GM12878 (cell line): Measurements from ENCODE around the gene TXLNA. TPM values are rescaled to one million over a fixed set of nuclear protein-coding genes. Genes with fewer than 3 reads are reported as not detected.

Experiments used
- ATAC-seq: fragments of 200-7000 bp; cut with Tn5 transposase; 3 replicates; pipeline ENCODE4 v1.9.1; 2020; ENCODE audit warnings: mild to moderate bottlenecking, moderate library complexity
- BruUV-seq: library from RNA; stranded (reverse); fragments of 400-500 nt; replicated peaks from 2 replicates; lab custom pipeline; 2021; lab: Mats Ljungman, UMichigan
- CTCF ChIA-PET: fragments of 300-600 bp; sonication (Branson Sonifier 250); formaldehyde crosslinking; extraction: SDS; loops from one replicate; lab custom pipeline; 2021; ENCODE audit warnings: inconsistent platforms; lab: Yijun Ruan, JAX
- POLR2A ChIA-PET: fragments of 350-600 bp; formaldehyde crosslinking; extraction: SDS; loops from one replicate; lab custom pipeline; 2021; ENCODE audit warnings: inconsistent platforms; lab: Charles Lee
- RAD21 ChIA-PET: fragments of 300-600 bp; sonication (Branson Sonifier 250); formaldehyde crosslinking; loops from one replicate; lab custom pipeline; 2023; ENCODE audit warnings: antibody characterized with exemption; ENCODE audit not compliant: unreplicated experiment; lab: Charles Lee
- SMC1A ChIA-PET: fragments of 300-600 bp; sonication (Branson Sonifier 250); formaldehyde crosslinking; loops from one replicate; lab custom pipeline; 2023; ENCODE audit not compliant: unreplicated experiment, uncharacterized antibody; lab: Charles Lee
- DNase-seq: peaks from one replicate; pipeline ENCODE4 v3.0.0-alpha.2; 2011; ENCODE audit warnings: low read depth, low spot score
- FAIRE-seq: peaks from 3 replicates; lab custom pipeline; 2011; peaks lifted over from hg19 to GRCh38; lab: Jason Lieb, UNC
- H2AFZ ChIP-seq: 2 replicates; pipeline ENCODE4 v1.6.0; 2011; ENCODE audit warnings: low read depth, low read length, control low read depth; ENCODE audit not compliant: control insufficient read depth
- H3K27ac ChIP-seq: 2 replicates; pipeline ENCODE4 v1.5.1; 2011; ENCODE audit warnings: control low read depth; ENCODE audit not compliant: control insufficient read depth, insufficient read depth
- H3K27me3 ChIP-seq, 2 experiments: replicated peaks in 1 of 2; 2 replicates each; pipeline versions ENCODE4 v1.6.0 to v1.6.1; 2011; ENCODE audit warnings: low read length in 1 of 2; ENCODE audit not compliant: control insufficient read depth in 2 of 2, insufficient read depth in 2 of 2
- H3K36me3 ChIP-seq, 2 experiments: 2 replicates each; pipeline ENCODE4 v1.5.1; 2011; ENCODE audit warnings: low read length in 1 of 2; ENCODE audit not compliant: control insufficient read depth in 2 of 2, insufficient read depth in 2 of 2
- H3K4me1 ChIP-seq: 2 replicates; pipeline ENCODE4 v1.6.1; 2011; ENCODE audit warnings: mild to moderate bottlenecking, low read length, moderate library complexity, mixed read lengths; ENCODE audit not compliant: control insufficient read depth, insufficient read depth
- H3K4me2 ChIP-seq: 2 replicates; pipeline ENCODE4 v1.6.0; 2011; ENCODE audit warnings: control low read depth; ENCODE audit not compliant: control insufficient read depth, insufficient read depth
- H3K4me3 ChIP-seq: fragments of 200-600 bp; sonication (generic); 2 replicates; pipeline ENCODE4 v1.5.1; 2016
- H3K79me2 ChIP-seq: 2 replicates; pipeline ENCODE4 v1.6.0; 2011; ENCODE audit warnings: low read length; ENCODE audit not compliant: control insufficient read depth, insufficient read depth
- H3K9ac ChIP-seq: 2 replicates; pipeline ENCODE4 v1.8.0; 2011; ENCODE audit warnings: low read length, control low read depth, mixed read lengths; ENCODE audit not compliant: control insufficient read depth, insufficient read depth
- H3K9me3 ChIP-seq: replicated peaks from 3 replicates; pipeline ENCODE4 v1.5.1; 2011; ENCODE audit warnings: mild to moderate bottlenecking, low read length; ENCODE audit not compliant: control insufficient read depth, insufficient read depth
- H4K20me1 ChIP-seq: 2 replicates; pipeline ENCODE4 v1.6.0; 2011; ENCODE audit not compliant: control insufficient read depth, insufficient read depth
- CBFB ChIP-seq: IDR thresholded peaks from 2 replicates; pipeline ENCODE4 v1.6.1; 2016; ENCODE audit warnings: antibody characterized with exemption, low read depth
- EGR1 ChIP-seq, 2 experiments: IDR thresholded peaks; 1 replicate in 1 of 2; 2 replicates in 1 of 2; pipeline ENCODE4 v1.6.1; 2011 to 2012; ENCODE audit warnings: low read depth in 2 of 2, low read length in 2 of 2, borderline replicate concordance in 1 of 2, mild to moderate bottlenecking in 1 of 2, moderate library complexity in 1 of 2
- IKZF2 ChIP-seq, 2 experiments: fragments of 450-650 bp; IDR thresholded peaks; 2 replicates each; pipeline ENCODE4 v1.6.1; 2017; ENCODE audit warnings: mild to moderate bottlenecking in 2 of 2, moderate library complexity in 2 of 2
- MTA3 ChIP-seq: IDR thresholded peaks from 2 replicates; pipeline ENCODE4 v1.6.1; 2012; ENCODE audit warnings: low read length, inconsistent platforms, borderline replicate concordance
- NFIC ChIP-seq: IDR thresholded peaks from 2 replicates; pipeline ENCODE4 v1.6.1; 2012; ENCODE audit warnings: low read depth, mild to moderate bottlenecking, inconsistent platforms, low read length, moderate library complexity
- NFYB ChIP-seq: IDR thresholded peaks from 2 replicates; pipeline ENCODE4 v1.6.1; 2011; ENCODE audit warnings: low read depth, mild to moderate bottlenecking, low read length, improper control_type of control experiment, moderate library complexity; ENCODE audit not compliant: insufficient read depth
- RCOR1 ChIP-seq: conservative IDR thresholded peaks from 2 replicates; pipeline ENCODE4 v1.6.1; 2012; ENCODE audit warnings: low read depth, low read length, improper control_type of control experiment
- SP1 ChIP-seq: IDR thresholded peaks from one replicate; pipeline ENCODE4 v1.6.1; 2011; ENCODE audit warnings: low read depth, low read length
- SPI1 ChIP-seq: IDR thresholded peaks from 2 replicates; pipeline ENCODE4 v1.6.1; 2011; ENCODE audit warnings: low read depth, mild to moderate bottlenecking, low read length, moderate library complexity, borderline replicate concordance; ENCODE audit not compliant: insufficient read depth
- SUZ12 ChIP-seq: fragments of 200-600 bp; sonication (generic); IDR thresholded peaks from one replicate; pipeline ENCODE4 v1.6.1; 2018; ENCODE audit warnings: antibody characterized with exemption, mild to moderate bottlenecking; ENCODE audit not compliant: unreplicated experiment
- WRNIP1 ChIP-seq: IDR thresholded peaks from 2 replicates; pipeline ENCODE4 v1.6.1; 2011; ENCODE audit warnings: low read depth, low read length, improper control_type of control experiment, borderline replicate concordance
- YY1 ChIP-seq: IDR thresholded peaks from 2 replicates; pipeline ENCODE4 v1.6.1; 2011; ENCODE audit warnings: low read depth, mild to moderate bottlenecking, low read length
- WGBS: methylation state at CpG from one replicate; pipeline ENCODE4 v1.1.6; 2016; ENCODE audit warnings: low lambda C conversion rate; ENCODE audit not compliant: insufficient replicate concordance, insufficient coverage; ENCODE audit errors: missing lambda C conversion rate; 5-methylcytosine and 5-hydroxymethylcytosine counted together
- in situ Hi-C: fragments of 300-500 bp; cut with MboI; formaldehyde crosslinking; loops from 9 replicates; pipeline ENCODE4 v1.14.3; 2018; ENCODE audit warnings: mixed read lengths
- intact Hi-C: fragments of 100-400 bp; cut with micrococcal nuclease; formaldehyde crosslinking; loops from one replicate; pipeline ENCODE4 v1.14.2; 2022; ENCODE audit not compliant: unreplicated experiment
- polyA plus RNA-seq, 11 experiments: library from polyadenylated mRNA; depleted of rRNA in 4 of 11; unstranded in 6 of 11; stranded (reverse) in 5 of 11; fragments of >200 nt; fragmentation: Nextera tagmentation in 4 of 11; fragmentation: Illumina TruSeq in 1 of 11; extraction: Ambion mirVana in 4 of 11; extraction: Trizol in 1 of 11; gene quantifications; 1 replicate in 1 of 11; 2 replicates in 10 of 11; pipeline versions ENCODE4 v1.2.1 to v1.2.3, GENCODE V29; 2011 to 2016; ENCODE audit warnings: inconsistent platforms in 2 of 11, missing spikeins in 2 of 11, low read depth in 1 of 11
- total RNA-seq, 4 experiments: library from RNA; depleted of rRNA in 3 of 4; stranded (reverse); fragments of >200 nt in 3 of 4; fragmentation: Illumina TruSeq in 1 of 4; extraction: Trizol in 1 of 4; gene quantifications; 2 replicates each; pipeline versions ENCODE4 v1.2.1 to v1.2.3, GENCODE V29; 2013 to 2021
- TF ChIP-seq, protein P1 (sequence below): fragments of 450-650 bp; IDR thresholded peaks from 2 replicates; pipeline ENCODE4 v1.6.1; 2017; ENCODE audit warnings: borderline replicate concordance

Gene TXLNA
- total and polyA plus RNA-seq, 10 of the 15 experiments (the other 5 are each of a cell fraction or from before 2014, with no cell fraction given) = 7.2 to 93.7 (median 47.9) TPM

DNA sequence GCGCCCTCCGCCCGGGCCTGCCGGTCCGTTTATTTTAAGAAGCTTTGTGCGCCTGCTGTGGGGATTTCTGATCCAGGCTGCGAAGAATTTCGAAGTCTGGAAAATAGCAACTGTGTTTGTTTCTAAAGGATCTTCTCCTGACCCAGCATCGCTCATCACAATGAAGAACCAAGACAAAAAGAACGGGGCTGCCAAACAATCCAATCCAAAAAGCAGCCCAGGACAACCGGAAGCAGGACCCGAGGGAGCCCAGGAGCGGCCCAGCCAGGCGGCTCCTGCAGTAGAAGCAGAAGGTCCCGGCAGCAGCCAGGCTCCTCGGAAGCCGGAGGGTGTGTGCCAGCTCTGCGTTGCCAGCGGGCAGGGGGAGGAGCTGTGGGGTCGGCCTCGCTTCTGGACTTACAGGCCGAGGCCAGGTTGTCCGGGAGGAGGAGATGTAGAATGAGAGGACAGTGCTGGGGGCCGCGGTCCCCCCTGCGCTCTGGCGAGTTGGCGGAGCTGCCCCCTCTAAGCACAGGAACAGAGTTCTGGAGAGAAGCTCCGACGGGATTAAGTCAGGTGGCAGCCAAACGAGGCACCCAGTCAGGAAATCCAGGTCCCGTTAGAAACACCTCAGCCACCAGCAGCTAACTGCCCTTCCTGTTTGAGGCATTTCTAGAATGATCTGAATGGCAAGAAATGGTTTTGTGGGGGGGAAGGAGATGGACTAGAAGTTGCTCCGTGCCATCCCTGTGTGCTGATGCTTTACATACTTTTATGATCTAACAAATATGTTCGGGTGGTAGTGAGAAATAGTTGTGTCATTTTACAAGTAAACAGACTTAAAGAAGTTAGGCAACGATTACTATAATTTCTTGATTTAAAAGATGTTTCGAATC, 948 bp downstream of the TXLNA start:
- ChIA-PET RAD21 (interaction anchor here (0.8 to 3.9 kb wide), 10 partner anchors 17 to 214 kb away, joined by 3 to 22 read pairs (median 8); partner anchors contain the start of genes BSDC1, CCDC28B, KPNA6 and TMEM39B), SMC1A (interaction anchor here (0.8 to 4.0 kb wide), 10 partner anchors 12 to 136 kb away, joined by 3 to 26 read pairs (median 4); partner anchors contain the start of genes CCDC28B and KPNA6), CTCF (interaction anchor here (0.6 to 4.2 kb wide), 9 partner anchors 20 to 156 kb away, joined by 3 to 16 read pairs (median 4); partner anchors contain the start of genes CCDC28B and KPNA6), POLR2A (interaction anchor here (0.8 to 3.5 kb wide), 7 partner anchors 21 to 214 kb away, joined by 3 to 25 read pairs (median 7); partner anchors contain the start of genes BSDC1, CCDC28B, KPNA6 and TMEM39B)
- TF ChIP-seq SPI1 = peak; percentile 16; the same call in 1 of the 2 replicates
- TF ChIP-seq RCOR1 = no peak
- no peak for TF ChIP-seq NFYB
- TF ChIP-seq SP1 = no peak
- TF ChIP-seq WRNIP1 = no peak
- peak in 1 of 2 experiments; percentile 40 for TF ChIP-seq IKZF2 (IDR thresholded peaks at IDR 0.05)
- TF ChIP-seq MTA3 = peak; percentile 13; the same call in 1 of the 2 replicates
- TF ChIP-seq EGR1 (IDR thresholded peaks at IDR 0.05; ENCODE audit: borderline replicate concordance in 1 of 2, low read depth in 2 of 2, low read length in 2 of 2) = 0 out of 3 replicates have a peak, but pooled peaks of 1 of the 2 experiments have one; percentile 3
- TF ChIP-seq SUZ12 = no peak
- 0 out of 2 replicates have a peak, but pooled peaks have one; percentile 12 for TF ChIP-seq CBFB
- TF ChIP-seq, protein P1, sequence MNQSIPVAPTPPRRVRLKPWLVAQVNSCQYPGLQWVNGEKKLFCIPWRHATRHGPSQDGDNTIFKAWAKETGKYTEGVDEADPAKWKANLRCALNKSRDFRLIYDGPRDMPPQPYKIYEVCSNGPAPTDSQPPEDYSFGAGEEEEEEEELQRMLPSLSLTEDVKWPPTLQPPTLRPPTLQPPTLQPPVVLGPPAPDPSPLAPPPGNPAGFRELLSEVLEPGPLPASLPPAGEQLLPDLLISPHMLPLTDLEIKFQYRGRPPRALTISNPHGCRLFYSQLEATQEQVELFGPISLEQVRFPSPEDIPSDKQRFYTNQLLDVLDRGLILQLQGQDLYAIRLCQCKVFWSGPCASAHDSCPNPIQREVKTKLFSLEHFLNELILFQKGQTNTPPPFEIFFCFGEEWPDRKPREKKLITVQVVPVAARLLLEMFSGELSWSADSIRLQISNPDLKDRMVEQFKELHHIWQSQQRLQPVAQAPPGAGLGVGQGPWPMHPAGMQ = no peak
- 0 out of 2 replicates have a peak, but pooled peaks have one; percentile 20 for TF ChIP-seq YY1
- no peak for TF ChIP-seq NFIC
- 1% methylated on average over 36 of the region's 36 CpGs for WGBS
- FAIRE-seq (peak; percentile 93), ATAC-seq (peak; percentile 53), DNase-seq (no peak)
- peak overlapping the region; percentile 89 for H3K4me3 ChIP-seq
- no peaks in the 10 kb centered on the region for H3K27me3 ChIP-seq
- H3K4me1 ChIP-seq = peaks cover 17% of the 10 kb centered on the region
- no peaks in the 10 kb centered on the region for H4K20me1 ChIP-seq
- H3K36me3 ChIP-seq = peaks cover 4 to 15% of the 10 kb centered on the region in 2 experiments
- in situ Hi-C loops = no loop called here
- H3K4me2 ChIP-seq = peak overlapping the region; percentile 100
- BruUV-seq = no TSS peak
- H2AFZ ChIP-seq = peak overlapping the region; percentile 51
- H3K27ac ChIP-seq = peak overlapping the region; percentile 85
- peaks cover 48% of the 10 kb centered on the region for H3K79me2 ChIP-seq
- no peaks in the 10 kb centered on the region for H3K9me3 ChIP-seq
- peak overlapping the region; percentile 90 for H3K9ac ChIP-seq
- intact Hi-C loops = loop anchor here (2.0 kb wide), 1 partner anchor 20 kb away; the partner anchor contains the start of gene CCDC28B
